Liver (tissue), 3 donors: ENCODE measurements around the gene FBXW5.

Experiments
- ATF3 ChIP-seq: IDR thresholded peaks from 2 replicates; pipeline ENCODE4 v1.6.1; 2016; ENCODE audit warnings: antibody characterized with exemption
- CTCF ChIP-seq: fragments of 150-350 bp; IDR thresholded peaks from 2 replicates; pipeline ENCODE4 v1.5.1; 2017; ENCODE audit warnings: improper control_type of control experiment, low read depth, low read length; ENCODE audit not compliant: missing input control
- HNF4G ChIP-seq: IDR thresholded peaks from 2 replicates; pipeline ENCODE4 v1.6.1; 2016; ENCODE audit warnings: antibody characterized with exemption
- JUND ChIP-seq, 2 donors: IDR thresholded peaks; 2 replicates each; pipeline ENCODE4 v1.6.1; 2016; ENCODE audit warnings: antibody characterized with exemption in 2 of 2
- MAX ChIP-seq: IDR thresholded peaks from 2 replicates; pipeline ENCODE4 v1.6.1; 2016; ENCODE audit warnings: antibody characterized with exemption
- RAD21 ChIP-seq, 2 donors: IDR thresholded peaks; 2 replicates each; pipeline ENCODE4 v1.6.1; 2016; ENCODE audit warnings: antibody characterized with exemption in 2 of 2, mild to moderate bottlenecking in 2 of 2
- REST ChIP-seq: IDR thresholded peaks from 2 replicates; pipeline ENCODE4 v1.6.1; 2016; ENCODE audit warnings: antibody characterized with exemption, mild to moderate bottlenecking
- RXRA ChIP-seq, 2 donors: IDR thresholded peaks; 2 replicates each; pipeline ENCODE4 v1.6.1; 2017 to 2018; ENCODE audit warnings: antibody characterized with exemption in 2 of 2, mild to moderate bottlenecking in 1 of 2
- SP1 ChIP-seq: IDR thresholded peaks from 2 replicates; pipeline ENCODE4 v1.6.1; 2018; ENCODE audit warnings: antibody characterized with exemption, mild to moderate bottlenecking
- TAF1 ChIP-seq: conservative IDR thresholded peaks from 2 replicates; pipeline ENCODE4 v1.6.1; 2016; ENCODE audit warnings: antibody characterized with exemption, mild to moderate bottlenecking
- YY1 ChIP-seq: IDR thresholded peaks from 2 replicates; pipeline ENCODE4 v1.6.1; 2016; ENCODE audit warnings: antibody characterized with exemption, mild to moderate bottlenecking
- donor health status: healthy.
- donor health status: healthy.

- TF ChIP-seq CTCF (no peak), TAF1 (no peak), ATF3 (no peak), HNF4G (no peak), RAD21 (IDR thresholded peaks at IDR 0.05) (no peak), YY1 (no peak), REST (no peak), MAX (no peak), JUND (IDR thresholded peaks at IDR 0.05) (no peak), SP1 (no peak), RXRA (IDR thresholded peaks at IDR 0.05) (no peak)
These were observed 53.9 kb downstream of the FBXW5 start for GRCh38 chr9:136890661-136891060.
